Endometrial microvascular endothelial cells (primary cell): ENCODE data around the gene AMZ1. TPM values are rescaled to one million over a fixed set of nuclear protein-coding genes. Genes with fewer than 3 reads are reported as not detected.

ENCODE experiments used
- in situ Hi-C: cut with HindIII; loops from 2 replicates; pipeline ENCODE4 v1.10.0; 2017; ENCODE audit warnings: low sequenced_read_pairs, low pct_unique_long_range_greater_than_20kb; ENCODE audit errors: inconsistent ontology term
- total RNA-seq: library from RNA; depleted of rRNA; stranded (reverse); fragments of >200 nt; gene quantifications from one replicate; pipeline ENCODE4 v1.2.3, GENCODE V29; 2015; ENCODE audit errors: inconsistent ontology term

Gene AMZ1
- total RNA-seq, 1 donor from 2014 or later = not detected

DNA sequence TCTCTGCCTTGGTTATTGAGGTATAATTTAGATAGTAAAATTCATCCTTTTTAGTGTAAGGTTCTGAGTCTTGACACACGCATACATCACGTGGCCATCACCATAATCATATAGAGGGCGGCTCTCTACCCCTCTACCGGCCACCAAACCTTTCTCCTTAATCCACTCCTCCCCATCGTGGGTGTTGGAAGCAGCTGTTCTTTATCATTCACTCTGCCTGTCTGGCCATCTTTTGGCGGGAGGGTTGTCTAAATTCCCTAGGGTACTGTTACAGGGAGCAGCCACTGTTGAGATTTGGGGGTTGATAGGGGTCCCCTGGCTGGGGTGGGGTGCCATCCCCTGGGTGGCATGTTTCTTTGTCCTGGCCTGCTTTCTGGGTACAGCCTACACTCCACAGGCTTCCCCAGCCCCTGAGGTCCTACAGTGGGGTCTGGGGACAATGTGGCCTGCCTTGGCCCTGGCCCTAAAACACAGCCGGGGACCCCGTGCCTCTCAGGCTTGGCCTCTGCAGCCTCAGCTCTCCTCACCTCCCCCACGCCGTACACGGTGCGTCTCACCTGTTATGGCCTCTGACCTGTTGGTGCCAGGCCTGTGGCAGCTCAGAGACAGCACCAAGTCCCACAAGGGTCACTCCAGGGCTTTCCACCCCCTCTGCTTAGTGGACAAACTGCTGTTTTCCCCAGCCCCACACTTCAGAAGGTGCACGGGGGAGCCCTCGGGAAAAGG, 17.5 kb downstream of the AMZ1 start:
- in situ Hi-C loops = no loop called here

GRCh38 chr7:2706685-2707126, 18.7 kb downstream of the AMZ1 start:
- in situ Hi-C loops = no loop called here

- in situ Hi-C loops = no loop called here
Measured at GRCh38 chr7:2707481-2707880, 19.5 kb downstream of the AMZ1 start.

DNA sequence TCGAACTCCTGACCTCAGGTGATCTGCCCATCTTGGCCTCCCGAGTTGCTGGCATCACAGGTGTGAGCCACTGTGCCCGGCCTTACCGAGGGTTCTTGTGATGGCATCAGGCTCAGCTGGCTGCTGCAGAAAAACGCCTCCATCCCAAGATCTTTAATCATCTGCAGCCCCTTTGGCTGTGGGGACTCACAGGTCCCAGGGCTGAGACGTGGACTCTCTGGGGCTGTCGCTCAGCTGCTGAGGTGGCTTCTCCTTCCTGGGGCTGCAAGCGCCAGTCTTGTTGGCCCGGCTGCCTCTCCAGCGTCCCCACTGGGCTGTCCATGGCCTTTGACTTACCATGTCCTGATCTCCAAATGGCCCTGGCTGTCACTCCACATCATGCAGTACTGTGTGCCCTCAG, 20.0 kb downstream of the AMZ1 start:
- in situ Hi-C loops = no loop called here

GRCh38 chr7:2708547-2709310, 20.7 kb downstream of the AMZ1 start:
- in situ Hi-C loops = no loop called here

GRCh38 chr7:2709553-2710285, 21.7 kb downstream of the AMZ1 start:
- in situ Hi-C loops = no loop called here

- in situ Hi-C loops = no loop called here
Measured at GRCh38 chr7:2710286-2710655, 22.3 kb downstream of the AMZ1 start.

DNA sequence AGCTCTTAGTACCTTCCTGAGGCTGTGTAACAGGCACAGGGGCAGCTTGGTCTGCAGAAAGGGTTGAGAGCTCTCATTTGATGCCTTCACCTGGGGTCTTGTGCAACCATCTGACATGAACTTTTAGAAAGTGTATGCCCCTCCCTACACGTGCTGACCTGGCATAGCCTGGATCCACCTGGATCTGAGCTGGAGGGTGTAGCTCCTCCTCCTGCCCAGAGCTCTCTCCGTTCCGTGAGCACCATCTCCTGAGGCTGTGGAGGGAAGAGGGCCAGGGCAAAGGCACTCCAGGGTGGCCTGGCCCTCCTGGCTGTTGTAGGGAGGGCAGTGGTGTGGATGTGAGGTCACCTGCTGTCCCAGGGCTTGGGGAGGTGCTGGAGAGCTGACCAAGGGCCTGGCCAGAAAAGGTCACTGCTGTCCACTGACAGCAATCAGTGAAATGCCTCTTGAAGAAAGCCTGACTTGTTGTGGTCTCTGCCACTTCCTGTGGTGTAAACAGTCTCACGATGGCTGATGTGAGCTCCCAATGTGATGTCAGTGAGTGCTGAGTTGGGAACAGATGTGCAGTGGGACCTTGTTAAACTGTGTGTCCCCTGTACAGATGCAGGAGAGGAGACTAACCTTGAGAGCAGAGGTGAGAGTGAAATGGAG, 23.0 kb downstream of the AMZ1 start:
- in situ Hi-C loops = no loop called here

GRCh38 chr7:2711895-2712675, 24.1 kb downstream of the AMZ1 start:
- in situ Hi-C loops = no loop called here

- in situ Hi-C loops = no loop called here
Measured at GRCh38 chr7:2713370-2713769, 25.4 kb downstream of the AMZ1 start.

- in situ Hi-C loops = no loop called here
Measured at GRCh38 chr7:2713978-2714377, 26.0 kb downstream of the AMZ1 start.

GRCh38 chr7:2714636-2715035, 26.6 kb downstream of the AMZ1 start:
- in situ Hi-C loops = no loop called here

DNA sequence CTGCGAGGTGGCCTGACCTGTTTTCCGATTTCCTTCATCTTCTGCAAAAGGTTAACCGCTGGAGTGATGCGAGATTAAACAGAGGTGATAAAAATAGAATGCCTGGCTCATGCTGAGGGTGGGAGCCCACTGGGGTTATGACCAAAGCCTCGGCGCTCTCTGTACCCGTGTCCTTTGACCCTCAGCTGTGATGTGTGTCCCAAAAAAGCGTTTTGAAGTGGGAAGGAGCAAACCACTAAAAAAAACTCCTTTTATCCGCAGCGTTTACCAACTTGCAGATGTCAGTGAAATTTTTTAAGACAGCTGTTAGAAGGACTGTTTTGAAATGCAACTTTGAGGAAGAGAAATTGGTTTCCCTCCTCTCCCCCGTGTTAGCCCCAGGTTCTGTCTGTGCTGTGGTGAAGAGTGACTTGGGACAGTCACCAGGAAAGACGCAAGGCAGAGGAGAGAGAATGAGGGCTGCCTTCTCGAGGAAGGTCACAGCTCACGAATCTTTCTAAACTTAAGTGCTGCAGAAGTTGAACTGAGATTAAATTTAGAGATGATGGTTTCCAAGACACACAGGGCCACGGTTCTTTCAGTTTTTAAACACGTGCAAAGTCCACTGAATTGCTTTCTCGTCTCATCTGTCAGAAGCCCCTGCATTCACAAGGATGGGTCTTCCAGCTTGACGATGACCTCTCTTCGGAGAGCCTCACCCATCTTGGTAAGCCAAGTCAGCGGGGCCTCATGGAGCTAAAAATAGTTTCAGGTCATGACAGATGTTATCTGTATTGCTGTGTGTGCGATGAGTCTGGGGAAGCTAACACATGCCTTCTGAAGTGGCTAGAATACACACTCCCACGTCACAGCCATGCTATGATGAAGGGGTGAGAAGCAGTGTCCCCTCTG, 27.6 kb downstream of the AMZ1 start:
- in situ Hi-C loops = no loop called here

GRCh38 chr7:2716488-2716887, 28.5 kb downstream of the AMZ1 start:
- in situ Hi-C loops = no loop called here

- in situ Hi-C loops = no loop called here
Measured at GRCh38 chr7:2716906-2717292, 28.9 kb downstream of the AMZ1 start.

DNA sequence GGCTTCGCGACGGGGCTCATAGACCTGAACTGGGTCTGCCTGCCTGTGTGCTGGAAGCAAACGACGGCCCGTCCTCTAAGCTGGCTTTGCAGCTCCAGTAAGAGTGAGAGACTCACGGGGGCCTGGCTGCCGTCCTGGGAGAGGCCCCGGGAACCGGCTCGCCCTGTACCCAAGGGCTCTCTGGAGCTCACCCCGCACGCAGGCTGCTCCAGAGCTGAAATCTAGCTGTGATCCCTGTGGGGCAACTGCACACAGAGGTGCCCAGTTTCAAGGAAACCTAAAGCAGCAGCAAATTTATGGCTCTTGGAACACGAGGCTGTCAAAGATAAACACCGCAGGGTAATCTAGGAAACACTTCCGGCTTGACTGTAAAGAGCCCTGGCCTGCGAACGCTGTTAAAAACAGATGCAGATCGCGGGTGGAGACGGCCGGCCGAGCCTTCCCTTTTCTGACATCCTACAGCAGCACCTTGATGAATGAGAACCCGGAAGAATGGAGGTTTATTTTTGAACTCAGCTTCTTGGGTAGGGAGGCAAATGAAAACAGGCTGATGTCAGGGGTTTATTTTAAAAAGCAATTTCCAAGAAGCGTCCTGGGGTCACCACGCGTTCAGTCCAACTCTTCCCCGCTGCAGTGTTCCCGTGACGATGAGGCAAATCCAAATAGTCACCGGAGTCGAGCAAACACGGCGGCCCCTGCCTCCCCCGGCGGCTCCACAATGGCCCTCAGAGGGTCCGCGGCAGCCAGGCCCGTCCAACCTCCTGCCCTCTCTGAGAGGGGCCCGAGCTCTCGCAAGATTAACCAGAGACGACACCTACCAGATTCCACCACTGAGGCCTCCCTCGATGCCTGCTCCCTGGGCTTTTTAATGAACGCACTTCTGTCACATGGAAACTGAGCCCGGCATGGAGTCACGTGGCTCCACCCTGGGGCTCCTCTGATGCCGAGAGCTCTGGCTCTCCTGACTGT, 29.6 kb downstream of the AMZ1 start:
- in situ Hi-C loops = no loop called here
